Activated CD8-positive, alpha-beta T cell treated with anti-CD3 and anti-CD28 coated beads, Interleukin-2, amount 10 ng/mL, durations not matched to agents 7 days and 5 days (primary cell): Measurements from ENCODE around the gene CYB5A. TPM values are rescaled to one million over a fixed set of nuclear protein-coding genes. Genes with fewer than 3 reads are reported as not detected.

Experiments
- ATAC-seq: fragments of 150-1000 bp; cut with Tn5 transposase; one replicate; pipeline ENCODE4 v1.10.0; 2021; ENCODE audit warnings: moderate library complexity
- CTCF ChIA-PET: fragments of 350-600 bp; sonication (Branson Sonifier 250); formaldehyde crosslinking; loops from one replicate; lab custom pipeline; 2021; ENCODE audit warnings: antibody characterized with exemption; lab: Charles Lee
- POLR2A ChIA-PET: fragments of 350-600 bp; sonication (Branson Sonifier 250); formaldehyde crosslinking; loops from one replicate; lab custom pipeline; 2021; ENCODE audit warnings: antibody characterized with exemption; lab: Charles Lee
- DNase-seq: peaks from one replicate; pipeline ENCODE4 v3.0.0-alpha.2; 2020
- H3K27ac Mint-ChIP-seq: one replicate; pipeline ENCODE4 v1.8.0; 2021; ENCODE audit warnings: mild to moderate bottlenecking, mixed read lengths
- H3K27me3 Mint-ChIP-seq: one replicate; pipeline ENCODE4 v1.8.0; 2021; ENCODE audit warnings: low read depth, mixed read lengths
- H3K36me3 Mint-ChIP-seq: one replicate; pipeline ENCODE4 v1.8.0; 2021; ENCODE audit warnings: low read depth, mixed read lengths
- H3K4me1 Mint-ChIP-seq: one replicate; pipeline ENCODE4 v1.8.0; 2021; ENCODE audit warnings: low read depth, mixed read lengths
- H3K4me3 Mint-ChIP-seq: one replicate; pipeline ENCODE4 v1.8.0; 2021; ENCODE audit warnings: mild to moderate bottlenecking, mixed read lengths
- H3K9me3 Mint-ChIP-seq: one replicate; pipeline ENCODE4 v1.8.0; 2022; ENCODE audit warnings: mixed read lengths; ENCODE audit not compliant: insufficient read depth
- total RNA-seq, 2 experiments: library from RNA; stranded (reverse); gene quantifications; one replicate each; pipeline ENCODE4 v1.2.3, GENCODE V29; 2021

CYB5A gene
- total RNA-seq, 2 experiments from 2014 or later = 28.7 to 31.3 TPM

- Mint-ChIP-seq H3K9me3 (no peaks in the 10 kb centered on the region), H3K27me3 (no peaks in the 10 kb centered on the region), H3K36me3 (no peaks in the 10 kb centered on the region), H3K4me3 (no peak overlapping the region), H3K4me1 (peaks cover 22% of the 10 kb centered on the region), H3K27ac (no peak overlapping the region)
- ChIA-PET POLR2A (interaction anchor here (1.0 kb wide), 1 partner anchor 215 kb away, joined by 3 read pairs; no protein-coding TSS in a partner anchor), CTCF (interaction anchor here (1.3 kb wide), 1 partner anchor 209 kb away, joined by 3 read pairs; no protein-coding TSS in a partner anchor)
- ATAC-seq (no peak), DNase-seq (no peak)
Measured at GRCh38 chr18:74284191-74284979, 7.4 kb downstream of the CYB5A start.

GRCh38 chr18:74283646-74284045 is 8.1 kb downstream of the CYB5A start:
- H3K4me1 Mint-ChIP-seq = peaks cover 22% of the 10 kb centered on the region
- H3K27me3 Mint-ChIP-seq = no peaks in the 10 kb centered on the region
- no peaks in the 10 kb centered on the region for H3K36me3 Mint-ChIP-seq
- DNase-seq = no peak
- H3K9me3 Mint-ChIP-seq = no peaks in the 10 kb centered on the region
- no peak overlapping the region for H3K27ac Mint-ChIP-seq
- no peak overlapping the region for H3K4me3 Mint-ChIP-seq
- POLR2A ChIA-PET = interaction anchor here (1.0 kb wide), 1 partner anchor 215 kb away, joined by 3 read pairs; no protein-coding TSS in a partner anchor
- no peak for ATAC-seq
- CTCF ChIA-PET = no interaction called here

- ChIA-PET CTCF (no interaction called here), POLR2A (interaction anchor here (1.0 kb wide), 1 partner anchor 216 kb away, joined by 3 read pairs; no protein-coding TSS in a partner anchor)
- ATAC-seq (no peak), DNase-seq (no peak)
- no peak overlapping the region for H3K4me3 Mint-ChIP-seq
- H3K9me3 Mint-ChIP-seq = no peaks in the 10 kb centered on the region
- no peaks in the 10 kb centered on the region for H3K27me3 Mint-ChIP-seq
- H3K36me3 Mint-ChIP-seq = no peaks in the 10 kb centered on the region
- peaks cover 22% of the 10 kb centered on the region for H3K4me1 Mint-ChIP-seq
- peak overlapping the region; percentile 13 for H3K27ac Mint-ChIP-seq
Measured at GRCh38 chr18:74282755-74283554, 8.8 kb downstream of the CYB5A start.

GRCh38 chr18:74281980-74282754 is 9.6 kb downstream of the CYB5A start:
- H3K4me3 Mint-ChIP-seq = no peak overlapping the region
- no peaks in the 10 kb centered on the region for H3K36me3 Mint-ChIP-seq

GRCh38 chr18:74281011-74281979 is 10.5 kb downstream of the CYB5A start:
- Mint-ChIP-seq H3K4me1 (peaks cover 22% of the 10 kb centered on the region), H3K27ac (peak overlapping the region; percentile 45), H3K9me3 (no peaks in the 10 kb centered on the region), H3K27me3 (no peaks in the 10 kb centered on the region), H3K36me3 (no peaks in the 10 kb centered on the region), H3K4me3 (no peak overlapping the region)
- POLR2A ChIA-PET = no interaction called here
- CTCF ChIA-PET = no interaction called here
- no peak for ATAC-seq
- DNase-seq = no peak

More at GRCh38 chr18:74281980-74282754, 9.6 kb downstream of the CYB5A start:
- H3K27ac Mint-ChIP-seq = peak overlapping the region; percentile 13
- ChIA-PET CTCF (no interaction called here), POLR2A (no interaction called here)
- no peaks in the 10 kb centered on the region for H3K9me3 Mint-ChIP-seq
- no peaks in the 10 kb centered on the region for H3K27me3 Mint-ChIP-seq
- DNase-seq = no peak
- H3K4me1 Mint-ChIP-seq = peaks cover 22% of the 10 kb centered on the region
- ATAC-seq = no peak

GRCh38 chr18:74278983-74279382 is 12.8 kb downstream of the CYB5A start:
- no peaks in the 10 kb centered on the region for H3K36me3 Mint-ChIP-seq
- no peak for DNase-seq
- H3K9me3 Mint-ChIP-seq = no peaks in the 10 kb centered on the region
- CTCF ChIA-PET = no interaction called here
- POLR2A ChIA-PET = no interaction called here
- peaks cover 22% of the 10 kb centered on the region for H3K4me1 Mint-ChIP-seq
- no peak overlapping the region for H3K4me3 Mint-ChIP-seq
- H3K27ac Mint-ChIP-seq = no peak overlapping the region
- no peaks in the 10 kb centered on the region for H3K27me3 Mint-ChIP-seq
- ATAC-seq = no peak

GRCh38 chr18:74278058-74278457 is 13.7 kb downstream of the CYB5A start:
- CTCF ChIA-PET = no interaction called here
- H3K27me3 Mint-ChIP-seq = no peaks in the 10 kb centered on the region
- no peaks in the 10 kb centered on the region for H3K36me3 Mint-ChIP-seq
- H3K9me3 Mint-ChIP-seq = no peaks in the 10 kb centered on the region
- H3K4me3 Mint-ChIP-seq = no peak overlapping the region
- H3K4me1 Mint-ChIP-seq = peaks cover 16% of the 10 kb centered on the region
- DNase-seq (no peak), ATAC-seq (no peak)
- POLR2A ChIA-PET = no interaction called here
- H3K27ac Mint-ChIP-seq = no peak overlapping the region

- no peaks in the 10 kb centered on the region for H3K36me3 Mint-ChIP-seq
- H3K27ac Mint-ChIP-seq = no peak overlapping the region
- H3K9me3 Mint-ChIP-seq = no peaks in the 10 kb centered on the region
- CTCF ChIA-PET = no interaction called here
- no peaks in the 10 kb centered on the region for H3K27me3 Mint-ChIP-seq
- POLR2A ChIA-PET = no interaction called here
- no peak for DNase-seq
- H3K4me1 Mint-ChIP-seq = peaks cover 9% of the 10 kb centered on the region
- ATAC-seq = no peak
- H3K4me3 Mint-ChIP-seq = no peak overlapping the region
Measured at GRCh38 chr18:74277296-74277695, 14.5 kb downstream of the CYB5A start.

GRCh38 chr18:74276609-74277008 is 15.2 kb downstream of the CYB5A start:
- H3K4me3 Mint-ChIP-seq = no peak overlapping the region
- no peaks in the 10 kb centered on the region for H3K27me3 Mint-ChIP-seq
- no peak for ATAC-seq
- ChIA-PET CTCF (no interaction called here), POLR2A (no interaction called here)
- H3K36me3 Mint-ChIP-seq = no peaks in the 10 kb centered on the region
- no peak for DNase-seq
- no peak overlapping the region for H3K27ac Mint-ChIP-seq
- H3K4me1 Mint-ChIP-seq = peaks cover 2% of the 10 kb centered on the region
- H3K9me3 Mint-ChIP-seq = no peaks in the 10 kb centered on the region

- Mint-ChIP-seq H3K4me1 (no peaks in the 10 kb centered on the region), H3K4me3 (no peak overlapping the region), H3K36me3 (no peaks in the 10 kb centered on the region), H3K27me3 (no peaks in the 10 kb centered on the region), H3K9me3 (no peaks in the 10 kb centered on the region), H3K27ac (no peak overlapping the region)
- no peak for ATAC-seq
- ChIA-PET POLR2A (no interaction called here), CTCF (interaction anchor here (1.5 kb wide), 1 partner anchor 217 kb away, joined by 3 read pairs; no protein-coding TSS in a partner anchor)
- DNase-seq = no peak
Measured at GRCh38 chr18:74275736-74276135, 16.0 kb downstream of the CYB5A start.
